ENCODE data around the gene ABCC1. TPM values are rescaled to one million over a fixed set of nuclear protein-coding genes. Genes with fewer than 3 reads are reported as not detected.
"Not testable (repeated sequence)": the region's sequence is repeated elsewhere in the genome, so short reads cannot be mapped to it uniquely, and the experiment has no call there.

ABCC1 gene
- total RNA-seq, 2 donors from 2014 or later = 26.2 to 27.8 TPM

- DNase-seq (ENCODE audit: low spot score) = no peak
These were observed 137.4 kb downstream of the ABCC1 start for GRCh38 chr16:16086653-16087446.

GRCh38 chr16:16090238-16090637 is 140.8 kb downstream of the ABCC1 start:
- intact Hi-C loops (cut with DNase I) = no loop called here

More at GRCh38 chr16:16086653-16087446, 137.4 kb downstream of the ABCC1 start:
- intact Hi-C loops (cut with DNase I) = loop anchor here in 1 of 2 donors (2.0 kb wide), 1 partner anchor 60 kb away; no protein-coding TSS in a partner anchor

GRCh38 chr16:16092925-16093627 is 143.7 kb downstream of the ABCC1 start:
- intact Hi-C loops (cut with DNase I) = no loop called here
- DNase-seq (ENCODE audit: low spot score) = no peak

More at GRCh38 chr16:16090238-16090637, 140.8 kb downstream of the ABCC1 start:
- DNase-seq (ENCODE audit: low spot score) = no peak

- DNase-seq (ENCODE audit: low spot score) = no peak
- intact Hi-C loops (cut with DNase I) = no loop called here
These were observed 144.4 kb downstream of the ABCC1 start for GRCh38 chr16:16093628-16094332.

GRCh38 chr16:16095646-16096045 is 146.2 kb downstream of the ABCC1 start:
- intact Hi-C loops (cut with DNase I) = no loop called here

GRCh38 chr16:16096121-16096857 is 146.9 kb downstream of the ABCC1 start:
- no peak for DNase-seq (ENCODE audit: low spot score)

More at GRCh38 chr16:16095646-16096045, 146.2 kb downstream of the ABCC1 start:
- DNase-seq (ENCODE audit: low spot score) = no peak

GRCh38 chr16:16096858-16097213 is 147.4 kb downstream of the ABCC1 start:
- no peak for DNase-seq (ENCODE audit: low spot score)
- intact Hi-C loops (cut with DNase I) = no loop called here

More at GRCh38 chr16:16096121-16096857, 146.9 kb downstream of the ABCC1 start:
- intact Hi-C loops (cut with DNase I) = no loop called here

- DNase-seq (ENCODE audit: low spot score) = no peak
- intact Hi-C loops (cut with DNase I) = loop anchor here in 1 of 2 donors (2.0 kb wide), 1 partner anchor 21 kb away; no protein-coding TSS in a partner anchor
These were observed 149.9 kb downstream of the ABCC1 start for GRCh38 chr16:16099320-16099719.

- DNase-seq (ENCODE audit: low spot score) = no peak
- intact Hi-C loops (cut with DNase I) = loop anchor here in 1 of 2 donors (1.0 kb wide), 1 partner anchor 35 kb away; no protein-coding TSS in a partner anchor
These were observed 151.2 kb downstream of the ABCC1 start for GRCh38 chr16:16100631-16101030.

GRCh38 chr16:16101585-16101984 is 152.2 kb downstream of the ABCC1 start:
- intact Hi-C loops (cut with DNase I) = no loop called here
- DNase-seq (ENCODE audit: low spot score) = no peak

GRCh38 chr16:16102738-16103137 is 153.3 kb downstream of the ABCC1 start:
- no peak for DNase-seq (ENCODE audit: low spot score)
- intact Hi-C loops (cut with DNase I) = no loop called here

GRCh38 chr16:16104132-16104803 is 154.9 kb downstream of the ABCC1 start:
- intact Hi-C loops (cut with DNase I); DNase-seq (ENCODE audit: low spot score): not testable (repeated sequence)

GRCh38 chr16:16104804-16105141 is 155.4 kb downstream of the ABCC1 start:
- intact Hi-C loops (cut with DNase I); DNase-seq (ENCODE audit: low spot score): not testable (repeated sequence)

- no peak for DNase-seq (ENCODE audit: low spot score)
- intact Hi-C loops (cut with DNase I) = no loop called here
These were observed 156.2 kb downstream of the ABCC1 start for GRCh38 chr16:16105646-16106045.

- no peak for DNase-seq (ENCODE audit: low spot score)
- intact Hi-C loops (cut with DNase I) = no loop called here
These were observed 157.1 kb downstream of the ABCC1 start for GRCh38 chr16:16106466-16106865.

GRCh38 chr16:16107839-16108238 is 158.4 kb downstream of the ABCC1 start:
- intact Hi-C loops (cut with DNase I) = loop anchor here in 1 of 2 donors (1.0 kb wide), 1 partner anchor 43 kb away; no protein-coding TSS in a partner anchor
- no peak for DNase-seq (ENCODE audit: low spot score)

- DNase-seq (ENCODE audit: low spot score) = no peak
- intact Hi-C loops (cut with DNase I) = no loop called here
These were observed 159.3 kb downstream of the ABCC1 start for GRCh38 chr16:16108759-16109158.

GRCh38 chr16:16109453-16110110 is 160.2 kb downstream of the ABCC1 start:
- no peak for DNase-seq (ENCODE audit: low spot score)
- intact Hi-C loops (cut with DNase I) = no loop called here
